ENCODE data around the gene SMYD3. TPM values are rescaled to one million over a fixed set of nuclear protein-coding genes. Genes with fewer than 3 reads are reported as not detected.

Gene SMYD3
- total and polyA plus RNA-seq, 2 donors (not counting 3 experiments of a cell fraction or from before 2014, with no cell fraction given), result 16.0 to 32.1 TPM

GRCh38 chr1:246269466-246269865 lies 237.6 kb downstream of the SMYD3 start:
- H3K4me1 ChIP-seq (ENCODE audit: control insufficient read depth, extremely low read depth, insufficient read depth, low read length), result no peaks in the 10 kb centered on the region
- dilution Hi-C loops (cut with MboI; ENCODE audit: extremely low pct_ligation_motif_present, low sequenced_read_pairs), result no loop called here
- no peaks in the 10 kb centered on the region for H3K79me2 ChIP-seq (ENCODE audit: control insufficient read depth, insufficient read depth, low read length)
- TF ChIP-seq POLR2A (IDR thresholded peaks at IDR 0.05; ENCODE audit: low read depth, low read length) (no peak), EZH2 (IDR thresholded peaks at IDR 0.05; ENCODE audit: borderline replicate concordance, low read depth, low read length, severe bottlenecking) (no peak), GATA2 (IDR thresholded peaks at IDR 0.05; ENCODE audit: insufficient read depth, insufficient read length, low read depth, low read length) (no peak), JUN (IDR thresholded peaks at IDR 0.05; ENCODE audit: borderline replicate concordance, insufficient read depth, insufficient read length, low read depth) (no peak), POLR2AphosphoS5 (IDR thresholded peaks at IDR 0.05; ENCODE audit: insufficient read depth, low read depth, low read length) (no peak), MAX (IDR thresholded peaks at IDR 0.05; ENCODE audit: insufficient read depth, insufficient read length) (no peak), FOS (IDR thresholded peaks at IDR 0.05; ENCODE audit: borderline replicate concordance, insufficient read depth, low read length) (no peak), CTCF (IDR thresholded peaks at IDR 0.05; ENCODE audit: extremely low read depth in 1 of 2, insufficient read depth in 1 of 2, low read depth in 1 of 2, low read length in 2 of 2) (no peak), MYC (IDR thresholded peaks at IDR 0.05; ENCODE audit: low read depth, low read length) (no peak)
- H3K4me3 ChIP-seq (replicated peaks in 1 of 3; ENCODE audit: insufficient read depth in 1 of 3, low read depth in 1 of 3, low read length in 3 of 3), result no peak overlapping the region
- ChIA-PET CTCF (no interaction called here), POLR2A (no interaction called here)
- H3K36me3 ChIP-seq (ENCODE audit: control insufficient read depth in 2 of 2, extremely low read depth in 1 of 2, insufficient read depth in 2 of 2, low read length in 2 of 2), result no peaks in the 10 kb centered on the region
- DNase-seq (ENCODE audit: low read depth, low spot score) (no peak), FAIRE-seq (no peak)
- no peak overlapping the region for H3K27ac ChIP-seq (ENCODE audit: insufficient read depth, low read depth, low read length)
- no peak overlapping the region for H3K4me2 ChIP-seq (ENCODE audit: insufficient read depth, low read length)
- H4K20me1 ChIP-seq (replicated peaks; ENCODE audit: control insufficient read depth, extremely low read depth, insufficient read depth, low read length), result no peaks in the 10 kb centered on the region
- no peak overlapping the region for H3K9ac ChIP-seq (replicated peaks; ENCODE audit: extremely low read depth, insufficient read depth, low read length)
- H2AFZ ChIP-seq (ENCODE audit: low read depth, low read length), result no peak overlapping the region
- H3K9me3 ChIP-seq (replicated peaks; ENCODE audit: control insufficient read depth, insufficient read depth, low read length), result no peaks in the 10 kb centered on the region
- no TSS peak for BruUV-seq (replicated peaks)
- intact Hi-C loops (cut with micrococcal nuclease), result no loop called here
- H3K27me3 ChIP-seq (ENCODE audit: control insufficient read depth in 2 of 2, insufficient read depth in 2 of 2, low read length in 2 of 2), result no peaks in the 10 kb centered on the region
- H3K9me1 ChIP-seq (replicated peaks; ENCODE audit: control insufficient read depth, extremely low read depth, insufficient read depth, low read length), result no peaks in the 10 kb centered on the region
